ENCODE results near the gene CAMK1D.

GRCh38 chr10:12657489-12657888 lies 308.1 kb downstream of the CAMK1D start:
- TF ChIP-seq CTCF (IDR thresholded peaks at IDR 0.05; ENCODE audit: low read length) (no peak), EZH2phosphoT487 (IDR thresholded peaks at IDR 0.05; ENCODE audit: low read length) (no peak), EZH2 (optimal IDR thresholded peaks at IDR 0.05; ENCODE audit: low read depth, low read length) (no peak)
